HepG2 (cell line): ENCODE measurements around the gene ADGRL1. TPM values are rescaled to one million over a fixed set of nuclear protein-coding genes. Genes with fewer than 3 reads are reported as not detected.
A peak's percentile ranks its signal among the peaks of the same experiment; 100 is the strongest.

Experiments
- ASH2L ChIP-seq: fragments of 300-600, 200-600 bp; sonication (generic); IDR thresholded peaks from 2 replicates; pipeline ENCODE4 v1.7.0; 2017; ENCODE audit warnings: low read depth, mild to moderate bottlenecking, moderate library complexity, mixed read lengths, low read length; ENCODE audit not compliant: insufficient read length
- CEBPG ChIP-seq: IDR thresholded peaks from 2 replicates; pipeline ENCODE4 v1.6.1; 2016
- ELK4 ChIP-seq: sonication (generic); formaldehyde crosslinking; IDR thresholded peaks from 2 replicates; pipeline ENCODE4 v1.9.0; 2021; ENCODE audit warnings: missing genetic modification reagents, borderline replicate concordance
- GLMP ChIP-seq: sonication (generic); formaldehyde crosslinking; IDR thresholded peaks from 2 replicates; pipeline ENCODE4 v1.9.0; 2021; ENCODE audit warnings: missing genetic modification reagents, mild to moderate bottlenecking, borderline replicate concordance
- KDM5B ChIP-seq: sonication (generic); formaldehyde crosslinking; IDR thresholded peaks from 2 replicates; pipeline ENCODE4 v1.4.0; 2020; ENCODE audit warnings: missing genetic modification reagents, mild to moderate bottlenecking, borderline replicate concordance
- KLF11 ChIP-seq: IDR thresholded peaks from 2 replicates; pipeline ENCODE4 v1.6.1; 2016; ENCODE audit warnings: missing compliant biosample characterization
- MTA3 ChIP-seq: sonication (generic); formaldehyde crosslinking; IDR thresholded peaks from 2 replicates; pipeline ENCODE4 v1.4.0; 2020; ENCODE audit warnings: missing genetic modification reagents
- MXD3 ChIP-seq: IDR thresholded peaks from 2 replicates; pipeline ENCODE4 v1.6.1; 2016; ENCODE audit warnings: mild to moderate bottlenecking, missing biosample characterization, missing genetic modification reagents
- NR2F6 ChIP-seq, 2 experiments: IDR thresholded peaks; 2 replicates each; pipeline ENCODE4 v1.6.1; 2016; ENCODE audit warnings: antibody characterized with exemption in 1 of 2, mild to moderate bottlenecking in 1 of 2
- SIX4 ChIP-seq: sonication (generic); formaldehyde crosslinking; IDR thresholded peaks from 2 replicates; pipeline ENCODE4 v1.4.0; 2020; ENCODE audit warnings: missing genetic modification reagents
- SMARCC2 ChIP-seq: fragments of 450-650 bp; IDR thresholded peaks from 2 replicates; pipeline ENCODE4 v1.6.1; 2017; ENCODE audit warnings: antibody characterized with exemption, mild to moderate bottlenecking
- SNAPC2 ChIP-seq: sonication (generic); formaldehyde crosslinking; IDR thresholded peaks from 2 replicates; pipeline ENCODE4 v1.8.1; 2022; ENCODE audit warnings: mild to moderate bottlenecking, missing genetic modification reagents
- SP1 ChIP-seq, 2 experiments: fragments of 450-650 bp in 1 of 2; sonication (generic) in 1 of 2; formaldehyde crosslinking in 1 of 2; IDR thresholded peaks; 2 replicates each; pipeline versions ENCODE4 v1.4.0 to v1.6.1; 2016 to 2020; ENCODE audit warnings: missing genetic modification reagents in 1 of 2
- SRSF9 ChIP-seq: fragments of 200-400 bp; formaldehyde crosslinking; IDR thresholded peaks from 2 replicates; pipeline ENCODE4 v1.6.1; 2018; ENCODE audit warnings: borderline replicate concordance, mild to moderate bottlenecking, low read depth, low read length; ENCODE audit not compliant: insufficient read depth, poor library complexity, severe bottlenecking
- TAF1 ChIP-seq: sonication (generic); formaldehyde crosslinking; IDR thresholded peaks from 2 replicates; pipeline ENCODE4 v1.4.0; 2020; ENCODE audit warnings: missing genetic modification reagents
- TFDP2 ChIP-seq: sonication (generic); formaldehyde crosslinking; IDR thresholded peaks from 2 replicates; pipeline ENCODE4 v1.4.0; 2020; ENCODE audit warnings: missing genetic modification reagents
- THAP11 ChIP-seq: IDR thresholded peaks from 2 replicates; pipeline ENCODE4 v1.6.1; 2016; ENCODE audit warnings: missing biosample characterization, missing genetic modification reagents
- ZBTB43 ChIP-seq: sonication (generic); formaldehyde crosslinking; conservative IDR thresholded peaks from 2 replicates; pipeline ENCODE4 v1.4.0; 2020; ENCODE audit warnings: missing genetic modification reagents
- ZFP1 ChIP-seq: IDR thresholded peaks from 2 replicates; pipeline ENCODE4 v1.6.1; 2016
- ZFP37 ChIP-seq: sonication (generic); formaldehyde crosslinking; IDR thresholded peaks from 2 replicates; pipeline ENCODE4 v1.4.0; 2020; ENCODE audit warnings: missing genetic modification reagents, borderline replicate concordance
- ZNF24 ChIP-seq: fragments of 450-650 bp; IDR thresholded peaks from 2 replicates; pipeline ENCODE4 v1.6.1; 2017; ENCODE audit warnings: antibody characterized with exemption, mild to moderate bottlenecking
- ZNF280D ChIP-seq: sonication (generic); formaldehyde crosslinking; IDR thresholded peaks from 2 replicates; pipeline ENCODE4 v1.5.1; 2020; ENCODE audit warnings: mild to moderate bottlenecking, missing genetic modification reagents
- ZNF558 ChIP-seq: sonication (generic); formaldehyde crosslinking; IDR thresholded peaks from 2 replicates; pipeline ENCODE4 v1.9.0; 2022; ENCODE audit warnings: mild to moderate bottlenecking, missing genetic modification reagents, borderline replicate concordance
- polyA plus RNA-seq, 8 experiments: library from polyadenylated mRNA; depleted of rRNA in 3 of 8; stranded (reverse) in 7 of 8; unstranded in 1 of 8; fragments of >200 nt; fragmentation: Illumina TruSeq in 4 of 8; extraction: Trizol in 4 of 8; gene quantifications; 2 replicates each; pipeline versions ENCODE4 v1.2.1 to v1.2.3, GENCODE V29; 2011 to 2016; ENCODE audit warnings: low read depth in 4 of 8, missing spikeins in 1 of 8, mixed read lengths in 1 of 8; ENCODE audit not compliant: insufficient read depth in 1 of 8
- total RNA-seq, 5 experiments: library from RNA; depleted of rRNA; stranded (reverse); fragments of >200 nt; fragmentation: Illumina TruSeq; extraction: Trizol; gene quantifications; 2 replicates each; pipeline ENCODE4 v1.2.3, GENCODE V29; 2016; ENCODE audit warnings: low read depth in 1 of 5

ADGRL1 gene
- total and polyA plus RNA-seq, 2 of the 13 experiments (the other 11 are each of a cell fraction or from before 2014, with no cell fraction given), result 0.49 to 1.7 TPM

GRCh38 chr19:14138576-14139265 is 67.2 kb downstream of the ADGRL1 start (continued):
- TF ChIP-seq GLMP (no peak), ZFP37 (CRISPR knock-in tag) (no peak), SNAPC2 (CRISPR knock-in tag) (no peak), ZNF280D (CRISPR knock-in tag) (no peak), TFDP2 (CRISPR knock-in tag) (no peak), KLF11 (no peak), ZBTB43 (CRISPR knock-in tag) (no peak), SRSF9 (no peak), MTA3 (no peak), SMARCC2 (no peak), ZNF24 (no peak), MXD3 (CRISPR knock-in tag) (no peak), ASH2L (no peak), ZFP1 (CRISPR knock-in tag) (no peak), SIX4 (no peak), TAF1 (CRISPR knock-in tag) (no peak), ZNF558 (CRISPR knock-in tag) (no peak), KDM5B (no peak), SP1 (IDR thresholded peaks at IDR 0.05) (no peak), SP1 (CRISPR knock-in tag; IDR thresholded peaks at IDR 0.05) (no peak), THAP11 (CRISPR knock-in tag) (no peak), ELK4 (no peak), CEBPG (peak; percentile 69), NR2F6 (IDR thresholded peaks at IDR 0.05) (no peak), NR2F6 (CRISPR knock-in tag; IDR thresholded peaks at IDR 0.05) (no peak)
